ENCODE measurements around the gene IL31.

DNA sequence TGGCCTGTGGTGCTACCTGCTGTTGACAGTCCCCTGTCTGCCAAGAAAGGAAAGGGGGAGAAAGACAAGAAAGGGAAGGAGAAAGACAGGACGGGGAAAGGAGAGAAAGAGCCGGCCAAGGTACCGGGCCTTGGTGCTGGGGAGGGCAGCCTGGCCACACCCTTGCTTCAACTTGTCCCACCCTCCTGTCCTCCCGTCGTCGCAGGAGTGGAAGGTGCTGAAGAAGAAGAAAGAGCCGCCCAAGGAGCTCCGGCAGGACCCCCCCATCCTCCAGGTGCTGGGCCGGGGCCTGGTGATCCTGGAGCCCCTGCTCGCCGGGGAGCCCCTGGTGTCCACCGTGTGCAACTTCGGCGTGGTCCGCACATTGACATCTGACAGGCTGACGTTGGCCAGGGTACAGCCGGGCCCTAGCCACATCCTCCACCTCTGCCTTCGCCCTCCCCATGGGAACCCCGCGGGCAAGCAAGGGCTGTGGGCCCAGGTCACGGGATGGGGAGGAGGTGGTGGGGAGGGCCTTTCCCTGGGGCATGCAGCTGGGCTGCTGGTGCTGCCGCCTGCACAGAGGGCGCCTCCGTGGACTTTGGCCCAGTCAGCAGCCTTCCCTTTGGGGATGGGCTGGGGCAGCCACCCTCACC lies 26.6 kb upstream of the IL31 start:
- TF ChIP-seq, protein P1, sequence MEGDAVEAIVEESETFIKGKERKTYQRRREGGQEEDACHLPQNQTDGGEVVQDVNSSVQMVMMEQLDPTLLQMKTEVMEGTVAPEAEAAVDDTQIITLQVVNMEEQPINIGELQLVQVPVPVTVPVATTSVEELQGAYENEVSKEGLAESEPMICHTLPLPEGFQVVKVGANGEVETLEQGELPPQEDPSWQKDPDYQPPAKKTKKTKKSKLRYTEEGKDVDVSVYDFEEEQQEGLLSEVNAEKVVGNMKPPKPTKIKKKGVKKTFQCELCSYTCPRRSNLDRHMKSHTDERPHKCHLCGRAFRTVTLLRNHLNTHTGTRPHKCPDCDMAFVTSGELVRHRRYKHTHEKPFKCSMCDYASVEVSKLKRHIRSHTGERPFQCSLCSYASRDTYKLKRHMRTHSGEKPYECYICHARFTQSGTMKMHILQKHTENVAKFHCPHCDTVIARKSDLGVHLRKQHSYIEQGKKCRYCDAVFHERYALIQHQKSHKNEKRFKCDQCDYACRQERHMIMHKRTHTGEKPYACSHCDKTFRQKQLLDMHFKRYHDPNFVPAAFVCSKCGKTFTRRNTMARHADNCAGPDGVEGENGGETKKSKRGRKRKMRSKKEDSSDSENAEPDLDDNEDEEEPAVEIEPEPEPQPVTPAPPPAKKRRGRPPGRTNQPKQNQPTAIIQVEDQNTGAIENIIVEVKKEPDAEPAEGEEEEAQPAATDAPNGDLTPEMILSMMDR (IDR thresholded peaks at IDR 0.05), result no peak
- no peak for TF ChIP-seq POLR2A (IDR thresholded peaks at IDR 0.05)
